Endothelial cell of umbilical vein (primary cell): Measurements from ENCODE around the gene TMEM97.

ENCODE experiments used
- CTCF ChIP-seq, 2 donors: IDR thresholded peaks; 1 replicate in 1 of 2; 2 replicates in 1 of 2; pipeline ENCODE4 v1.5.1; 2011; ENCODE audit warnings: low read length in 2 of 2, mild to moderate bottlenecking in 2 of 2, moderate library complexity in 2 of 2, control low read depth in 1 of 2, inconsistent platforms in 1 of 2, low read depth in 1 of 2; ENCODE audit not compliant: insufficient read depth in 1 of 2; ENCODE audit errors: extremely low read depth in 1 of 2
- EZH2 ChIP-seq: IDR thresholded peaks from 2 replicates; pipeline ENCODE4 v1.6.1; 2012; ENCODE audit warnings: borderline replicate concordance, low read depth, mild to moderate bottlenecking, moderate library complexity, low read length, inconsistent platforms; ENCODE audit not compliant: severe bottlenecking
- FOS ChIP-seq: IDR thresholded peaks from 2 replicates; pipeline ENCODE4 v1.6.1; 2011; ENCODE audit warnings: mild to moderate bottlenecking, low read length, moderate library complexity, borderline replicate concordance; ENCODE audit not compliant: insufficient read depth

- TF ChIP-seq CTCF (IDR thresholded peaks at IDR 0.05; ENCODE audit: extremely low read depth in 1 of 2, insufficient read depth in 1 of 2, low read depth in 1 of 2, low read length in 2 of 2) (no peak), EZH2 (no peak), FOS (no peak)
Measured at GRCh38 chr17:28364665-28365363, 45.8 kb downstream of the TMEM97 start, which contains the start of gene SEBOX.
